GM04503 (cell line): ENCODE results near the gene CATSPERZ.
"Not testable (repeated sequence)": the region's sequence is repeated elsewhere in the genome, so short reads cannot be mapped to it uniquely, and the experiment has no call there.

ENCODE experiments used
- DNase-seq: peaks from one replicate; pipeline ENCODE4 v3.0.0-alpha.2; 2012; ENCODE audit warnings: low read depth

CATSPERZ gene

DNA sequence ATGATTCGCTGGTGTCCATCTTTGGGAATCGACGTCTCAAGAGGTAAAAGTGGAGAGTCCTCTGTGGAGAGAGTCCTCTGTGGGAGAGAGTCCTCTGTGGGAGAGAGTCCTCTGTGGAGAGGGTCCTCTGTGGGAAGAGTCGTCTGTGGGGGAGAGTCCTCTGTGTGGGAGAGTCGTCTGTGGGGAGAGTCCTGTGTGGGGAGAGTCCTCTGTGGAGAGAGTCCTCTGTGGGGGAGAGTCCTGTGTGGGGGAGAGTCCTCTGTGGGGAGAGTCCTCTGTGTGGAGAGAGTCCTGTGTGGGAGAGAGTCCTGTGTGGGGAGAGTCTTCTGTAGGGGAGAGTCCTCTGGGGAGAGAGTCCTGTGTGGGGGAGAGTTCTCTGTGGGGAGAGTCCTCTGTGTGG, 20.9 kb downstream of the CATSPERZ start:
- no peak for DNase-seq

DNA sequence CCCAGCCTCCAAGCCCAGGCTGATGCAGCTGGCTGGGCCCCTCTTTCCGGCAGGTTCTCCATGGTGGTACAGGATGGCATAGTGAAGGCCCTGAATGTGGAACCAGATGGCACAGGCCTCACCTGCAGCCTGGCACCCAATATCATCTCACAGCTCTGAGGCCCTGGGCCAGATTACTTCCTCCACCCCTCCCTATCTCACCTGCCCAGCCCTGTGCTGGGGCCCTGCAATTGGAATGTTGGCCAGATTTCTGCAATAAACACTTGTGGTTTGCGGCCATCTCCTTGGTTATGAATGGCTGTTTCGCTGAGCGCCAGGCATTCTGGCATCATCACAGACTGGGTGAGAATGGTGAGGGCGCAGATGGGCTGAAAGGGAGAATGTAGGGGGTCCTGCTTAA, 21.4 kb downstream of the CATSPERZ start:
- no peak for DNase-seq

DNA sequence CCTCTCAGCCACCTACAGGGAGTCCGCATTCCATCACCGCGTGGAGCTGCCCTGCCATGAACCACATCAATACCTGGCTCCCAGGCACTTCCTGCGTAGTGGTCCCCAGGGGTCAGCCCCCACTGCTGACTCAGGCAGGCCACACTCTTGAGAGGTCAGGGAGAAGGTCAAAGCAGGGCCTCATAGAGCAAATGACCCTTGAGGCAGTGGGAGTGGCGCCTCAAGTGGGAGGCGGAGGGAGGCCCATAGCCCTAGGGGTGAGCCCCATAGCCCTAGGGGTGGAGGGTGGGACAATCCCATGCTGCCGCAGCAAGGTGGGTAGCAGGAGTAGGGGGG, 22.7 kb downstream of the CATSPERZ start:
- no peak for DNase-seq

DNA sequence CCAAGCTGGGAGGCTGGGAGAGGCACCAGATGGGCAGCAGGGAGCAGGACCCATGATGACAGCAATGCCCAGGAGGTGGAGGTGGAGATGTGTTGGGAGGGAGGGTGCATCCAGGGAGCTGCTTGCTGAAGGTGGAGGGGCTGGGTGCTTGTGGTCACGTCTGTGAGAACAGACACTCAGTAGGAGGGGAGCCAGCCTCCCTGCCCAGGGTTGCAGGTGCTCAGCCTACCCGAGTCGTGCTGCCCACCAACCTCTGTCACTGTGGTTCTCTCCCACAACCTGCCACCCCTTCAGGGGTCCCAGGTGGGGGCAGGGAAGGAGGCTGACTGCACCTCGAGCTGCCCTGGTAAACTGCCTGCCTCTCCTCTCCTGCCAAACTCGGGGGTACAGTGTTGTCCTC, 23.2 kb downstream of the CATSPERZ start:
- DNase-seq = no peak

DNA sequence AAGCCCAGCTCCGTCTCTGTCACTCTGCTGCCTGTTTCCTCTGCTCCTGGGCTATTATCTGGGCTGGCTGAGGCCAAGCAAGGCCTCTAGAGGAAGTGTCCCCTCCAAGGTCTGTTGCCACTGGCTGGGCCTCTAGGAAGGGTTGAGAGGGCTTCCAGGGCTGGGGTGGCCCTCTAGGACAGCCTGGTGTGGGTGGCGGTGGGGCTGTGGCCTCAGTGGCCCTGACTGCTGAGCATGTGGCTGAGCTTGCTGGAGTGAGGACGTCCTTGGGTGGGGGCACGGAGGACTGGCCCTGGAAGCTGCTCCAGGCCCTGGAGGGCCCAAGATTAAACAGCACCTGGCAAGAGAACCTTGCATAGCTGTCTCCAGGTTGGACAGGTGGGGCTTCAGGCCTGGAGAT, 23.8 kb downstream of the CATSPERZ start:
- DNase-seq = not testable (repeated sequence)

DNA sequence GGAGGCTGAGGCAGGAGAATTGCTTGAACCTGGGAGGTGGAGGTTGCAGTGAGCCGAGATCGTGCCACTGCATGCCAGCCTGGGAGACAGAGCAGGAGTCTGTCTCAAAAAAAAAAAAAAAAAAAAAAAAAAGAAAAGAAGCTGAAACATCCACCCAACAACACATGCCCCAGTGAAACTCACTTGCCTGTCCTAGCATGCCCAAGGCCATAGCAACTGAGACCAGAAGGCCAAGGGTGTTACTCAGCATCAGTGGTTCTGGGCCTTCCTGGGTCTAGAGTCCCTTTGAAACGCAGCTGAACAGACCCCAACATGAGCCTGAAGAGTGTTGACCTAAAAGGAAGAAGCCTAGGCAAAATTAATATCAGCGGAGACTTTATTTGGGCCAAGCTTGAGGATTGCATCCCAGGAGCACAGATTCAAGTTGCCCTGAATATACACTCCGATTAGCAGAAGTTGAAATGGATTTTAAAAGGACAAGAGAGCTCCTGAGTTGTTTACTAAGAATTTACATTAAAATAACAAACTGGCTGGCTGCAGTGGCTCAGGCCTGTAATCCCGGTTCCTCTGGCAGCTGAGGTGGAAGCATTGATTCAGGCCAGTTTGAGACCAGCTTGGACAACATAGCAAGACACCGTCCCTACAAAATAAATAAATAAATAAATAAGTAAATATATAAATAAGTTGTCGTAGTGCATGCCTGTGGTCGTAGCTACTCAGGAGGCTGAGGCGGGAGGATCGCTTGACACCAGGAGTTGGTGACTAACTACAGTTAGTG, 24.7 kb downstream of the CATSPERZ start:
- no peak for DNase-seq

DNA sequence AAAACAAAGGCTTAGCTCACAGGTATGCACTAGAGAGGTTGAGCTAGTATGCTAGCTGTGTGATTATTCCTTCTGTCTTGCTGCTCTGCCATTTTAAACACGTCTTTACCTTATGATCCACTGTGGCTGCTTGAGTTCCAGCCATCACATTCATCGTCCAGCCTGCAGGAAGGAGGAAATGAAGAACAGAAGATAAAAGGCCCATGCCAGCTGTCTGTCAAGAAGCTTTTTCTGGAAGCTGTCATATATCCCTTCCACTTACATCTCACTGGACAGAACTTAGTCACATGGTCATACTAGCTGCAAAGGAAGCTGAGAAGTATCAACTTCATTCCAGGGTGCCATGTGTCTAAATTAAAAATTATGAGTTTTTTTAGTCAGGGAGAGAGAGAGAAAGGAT, 27.2 kb downstream of the CATSPERZ start:
- DNase-seq = no peak

DNA sequence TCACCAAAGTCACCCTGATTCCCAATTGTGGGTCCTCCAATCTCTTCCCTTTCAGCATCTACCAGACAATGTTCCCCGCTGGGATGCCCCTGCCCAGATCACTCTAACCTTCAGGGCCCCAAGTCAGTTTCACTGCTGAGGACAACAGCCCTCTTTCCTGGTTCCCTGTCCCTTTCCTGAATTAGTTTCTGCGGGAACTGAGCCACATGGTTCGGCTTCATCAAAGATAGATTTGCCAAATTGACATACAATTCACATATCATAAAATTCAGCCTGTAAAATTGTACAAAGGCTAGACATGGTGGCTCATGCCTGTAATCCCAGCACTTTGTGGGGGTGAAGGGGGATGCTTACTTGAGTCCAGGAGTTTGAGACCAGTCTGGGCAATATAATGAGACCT, 27.8 kb downstream of the CATSPERZ start:
- no peak for DNase-seq

DNA sequence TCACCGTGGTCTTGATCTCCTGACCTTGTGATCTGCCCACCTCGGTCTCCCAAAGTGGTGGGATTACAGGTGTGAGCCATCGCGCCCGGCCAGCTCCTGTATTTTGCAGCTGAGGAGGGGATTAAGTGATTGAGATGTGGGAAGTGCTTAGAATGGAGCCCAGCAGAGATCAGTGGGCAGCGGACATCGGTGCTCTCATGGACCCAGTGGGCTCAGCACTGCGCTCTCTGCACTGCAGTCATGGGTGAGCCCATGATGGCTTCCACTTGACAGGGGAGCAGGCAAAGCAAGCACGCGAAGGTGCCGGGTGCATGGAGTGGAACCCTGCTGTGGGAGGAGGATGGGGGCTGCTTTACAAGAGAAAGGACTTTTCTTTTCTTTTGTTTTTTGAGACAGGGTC, 30.7 kb downstream of the CATSPERZ start:
- DNase-seq = no peak

DNA sequence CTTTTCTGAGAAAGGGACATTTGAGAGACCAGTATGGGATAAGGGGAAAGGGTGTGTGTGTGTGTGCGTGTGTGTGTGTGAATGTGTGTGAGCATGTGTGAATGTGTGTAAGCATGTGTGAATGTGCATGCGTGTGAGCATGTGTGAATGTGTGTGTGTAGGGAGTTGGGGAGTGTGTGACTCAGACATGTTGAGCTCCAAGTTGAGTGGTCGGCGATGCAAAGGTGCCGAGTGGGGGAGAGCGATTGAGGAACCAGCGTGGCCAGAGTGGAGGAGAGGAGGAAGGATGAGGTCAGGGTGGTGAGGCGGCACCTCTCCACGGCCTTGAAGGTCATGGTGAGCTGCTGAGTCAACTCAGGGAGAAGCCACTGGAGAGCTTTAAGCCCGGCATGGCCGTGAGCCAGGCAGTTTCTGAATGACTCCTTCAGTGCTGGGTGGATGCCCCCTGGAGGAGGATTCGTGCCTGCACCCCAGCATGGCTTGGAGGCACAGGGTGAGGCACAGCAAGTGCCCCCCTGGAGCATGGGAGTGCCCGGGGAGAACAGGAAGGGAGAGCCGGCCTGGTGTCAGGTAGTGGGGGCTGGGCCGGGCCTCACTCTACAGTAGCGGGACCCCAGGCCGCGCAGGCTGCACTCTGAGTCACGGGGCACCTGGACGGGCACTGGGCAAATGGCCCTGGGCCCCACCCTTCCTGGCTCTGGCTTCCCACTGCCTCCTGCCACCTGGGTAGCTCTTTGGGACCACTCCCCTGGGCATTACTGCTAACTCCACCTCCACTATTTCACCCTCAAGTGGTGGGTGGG, 31.6 kb downstream of the CATSPERZ start:
- peak; percentile 79 for DNase-seq

DNA sequence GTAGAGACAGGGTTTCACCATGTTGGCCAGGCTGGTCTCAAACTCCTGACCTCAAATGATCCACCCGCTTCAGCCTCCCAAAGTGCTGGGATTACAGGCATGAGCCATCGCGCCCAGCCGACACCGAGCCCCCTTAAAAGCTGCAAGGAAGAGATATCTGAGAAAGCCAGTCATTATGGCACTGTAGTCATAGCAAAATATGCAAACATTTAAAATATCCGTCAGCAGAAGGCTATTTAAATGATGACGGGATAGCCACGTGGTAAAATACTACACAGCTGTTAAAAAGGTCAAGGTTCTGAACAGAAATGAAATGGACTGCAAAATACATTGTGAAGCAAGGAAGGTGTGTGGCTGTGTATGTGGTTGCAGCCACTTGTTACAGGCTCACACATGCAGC, 33.4 kb downstream of the CATSPERZ start:
- DNase-seq = no peak

DNA sequence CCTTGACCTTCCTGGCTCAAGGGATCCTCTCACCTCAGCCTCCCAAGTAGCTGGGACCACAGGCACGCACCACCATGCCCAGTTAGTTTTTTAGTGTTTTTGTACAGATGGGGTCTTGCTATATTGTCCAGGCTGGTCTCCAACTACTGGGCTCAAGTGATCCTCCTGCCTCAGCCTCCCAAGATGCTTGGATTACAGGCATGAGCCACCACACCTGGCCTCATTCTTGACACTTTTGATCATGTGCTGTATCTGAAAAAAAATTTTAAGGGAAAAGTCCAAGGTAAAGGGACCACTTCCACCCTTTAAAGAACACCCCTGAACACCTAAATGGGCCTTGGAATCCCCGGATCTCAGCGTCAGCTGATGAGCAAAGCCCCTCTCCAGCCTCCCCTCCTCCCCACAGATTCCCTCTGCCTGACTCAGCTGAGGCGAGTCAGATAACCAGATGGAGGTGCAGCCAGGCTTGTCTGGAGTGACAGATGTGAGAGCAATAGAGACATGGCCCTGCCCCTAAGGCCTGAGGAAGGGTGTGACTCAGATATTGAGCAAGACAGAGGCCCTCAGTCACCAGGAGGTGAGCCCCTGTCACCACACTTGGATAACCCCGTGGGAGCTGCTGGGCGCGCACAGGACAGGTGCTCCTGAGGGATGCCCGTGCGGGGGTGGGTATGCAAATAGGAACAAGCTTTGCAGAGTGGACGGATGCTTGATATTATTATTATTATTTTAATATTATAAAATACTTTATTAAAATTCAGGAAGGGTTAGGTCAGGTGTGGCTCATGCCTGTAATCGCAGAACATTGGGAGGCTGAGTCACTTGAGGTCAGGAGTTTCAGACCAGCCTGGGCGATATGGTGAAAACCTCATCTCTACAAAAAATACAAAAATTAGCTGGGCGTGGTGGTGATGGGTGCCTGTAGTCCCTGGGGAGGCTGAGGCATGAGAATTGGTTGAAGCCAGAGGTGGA, 34.9 kb downstream of the CATSPERZ start:
- DNase-seq = peak; percentile 84

DNA sequence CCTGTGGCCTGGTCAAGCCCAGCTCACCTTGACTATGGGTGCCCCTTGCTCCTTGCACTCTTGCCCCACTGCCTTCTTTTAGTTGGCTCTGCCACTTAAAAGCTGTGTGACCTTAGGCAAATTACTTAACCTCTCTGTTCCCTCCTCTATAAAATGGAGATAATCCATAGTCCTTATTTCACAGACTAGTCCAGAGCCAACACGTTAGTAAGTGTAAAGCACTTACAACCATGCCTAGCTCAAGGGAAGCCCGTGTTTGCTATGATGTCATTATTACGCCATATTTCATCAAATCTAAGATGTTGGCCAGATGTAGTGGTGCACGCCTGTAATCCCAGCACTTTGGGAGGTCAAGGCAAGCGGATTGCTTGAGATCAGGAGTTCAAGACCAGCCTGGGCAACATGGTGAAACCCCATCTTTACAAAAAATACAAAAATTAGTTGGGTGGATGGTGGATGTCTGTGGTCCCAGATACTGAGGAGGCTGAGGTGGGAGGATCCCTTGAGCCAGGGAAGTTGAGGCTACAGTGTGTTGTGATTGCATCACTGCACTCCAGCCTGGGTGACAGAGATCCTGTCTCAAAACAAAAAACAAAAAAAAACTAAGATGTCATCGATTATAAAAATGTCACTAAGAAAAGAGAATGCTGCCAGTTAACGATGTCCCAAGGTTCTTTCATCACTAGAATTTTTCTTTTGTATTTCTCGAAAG, 37.5 kb downstream of the CATSPERZ start:
- DNase-seq = no peak

DNA sequence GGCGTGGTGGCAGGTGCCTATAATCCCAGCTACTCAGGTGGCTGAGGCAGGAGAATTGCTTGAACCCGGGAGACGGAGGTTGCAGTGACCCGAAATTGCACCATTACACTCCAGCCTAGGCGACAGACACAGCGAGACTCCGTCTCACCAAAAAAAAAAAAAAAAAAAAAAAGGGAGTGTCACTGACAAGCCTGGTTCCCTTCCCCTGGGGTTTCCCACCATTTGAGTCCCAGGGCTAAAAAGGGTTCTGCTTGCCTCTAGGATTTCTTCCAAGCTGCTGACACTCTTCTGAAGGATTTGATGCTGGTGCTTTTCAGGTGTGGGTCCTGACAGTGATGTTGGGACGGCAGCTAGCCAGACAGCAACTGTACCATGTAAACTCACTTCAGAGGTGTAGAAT, 38.6 kb downstream of the CATSPERZ start:
- no peak for DNase-seq

DNA sequence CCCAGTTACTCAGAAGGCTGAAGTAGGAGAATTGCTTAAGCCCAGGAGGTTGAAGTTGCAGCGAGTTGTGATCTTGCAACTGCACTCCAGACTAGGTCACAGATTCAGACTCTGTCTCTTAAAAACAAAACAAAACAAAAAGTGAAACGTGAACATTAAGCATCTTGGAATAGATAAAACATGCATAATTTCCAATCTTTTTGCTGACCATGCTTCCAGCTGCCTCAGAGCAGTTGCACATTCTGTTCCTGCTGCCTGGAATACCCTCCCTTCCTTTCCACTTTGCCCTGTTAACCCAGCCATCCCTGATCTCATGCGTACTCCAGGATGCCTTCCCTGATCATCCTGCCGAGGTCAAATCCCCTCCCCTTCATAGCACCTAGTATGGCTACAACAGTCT, 39.1 kb downstream of the CATSPERZ start:
- no peak for DNase-seq

DNA sequence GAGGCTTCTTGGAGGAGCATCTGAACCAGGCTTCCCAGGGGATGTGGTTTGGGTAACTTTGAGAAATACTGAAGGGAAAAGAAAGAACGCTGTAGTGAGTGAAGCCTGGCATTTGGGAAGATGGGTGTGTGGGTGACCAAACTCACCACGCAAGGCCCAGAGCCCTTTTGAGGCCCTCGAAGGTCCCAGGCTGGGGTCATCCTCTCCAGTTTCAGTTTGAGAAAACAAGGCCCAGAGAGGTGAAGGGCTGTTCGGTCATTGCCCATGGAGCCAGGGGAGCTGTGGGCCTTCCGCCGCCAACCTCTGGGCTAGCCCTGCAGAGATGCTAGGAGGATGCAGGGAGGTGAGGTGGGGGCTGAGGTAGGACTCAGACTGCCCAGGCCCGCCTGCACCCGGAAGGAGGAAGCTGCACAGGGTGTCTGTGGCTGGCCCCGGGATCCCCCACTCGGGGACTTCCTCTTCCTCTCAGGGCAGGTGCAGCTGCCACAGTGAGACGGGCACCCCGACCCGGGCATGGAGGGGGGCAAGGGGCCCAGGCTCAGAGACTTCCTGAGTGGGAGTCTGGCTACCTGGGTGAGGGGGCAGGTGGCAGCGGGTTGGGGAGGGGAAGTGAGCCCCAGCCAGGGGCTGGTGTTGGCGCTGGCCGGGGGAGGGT, 39.7 kb downstream of the CATSPERZ start, which contains the start of gene CCDC88B:
CCDC88B (plus strand) TSS at position 451 of the 655 bp plus-strand sequence; CDS start at position 514, 63 bp downstream.
- DNase-seq = no peak

DNA sequence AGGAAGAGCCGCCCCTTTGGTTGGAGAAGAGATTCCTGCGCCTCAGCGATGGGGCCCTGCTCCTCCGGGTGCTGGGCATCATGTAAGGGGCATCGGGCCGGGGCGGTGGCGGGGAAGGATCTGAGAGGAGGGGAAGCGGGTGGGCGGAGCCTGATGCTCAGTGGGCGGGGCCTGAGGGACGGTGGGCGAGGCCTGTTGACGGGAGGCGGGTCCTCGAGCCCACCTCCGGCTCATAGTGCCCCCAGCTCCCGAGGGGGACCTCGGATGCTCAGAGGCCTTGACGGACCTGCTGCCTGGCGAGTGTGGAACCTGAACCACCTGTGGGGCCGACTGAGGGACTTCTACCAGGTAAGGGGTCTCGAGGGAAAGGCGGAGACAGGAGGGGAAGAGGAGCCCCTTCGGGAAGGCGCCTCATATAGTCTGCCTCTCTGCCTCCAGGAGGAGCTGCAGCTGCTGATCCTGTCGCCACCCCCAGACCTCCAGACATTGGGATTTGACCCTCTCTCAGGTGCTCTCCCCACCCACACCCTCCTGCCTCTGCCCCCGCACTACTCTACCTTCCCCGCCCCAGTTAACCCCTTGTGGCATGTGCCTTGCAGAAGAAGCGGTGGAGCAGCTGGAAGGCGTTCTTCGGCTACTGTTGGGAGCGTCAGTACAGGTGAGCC, 40.6 kb downstream of the CATSPERZ start:
- DNase-seq = no peak

DNA sequence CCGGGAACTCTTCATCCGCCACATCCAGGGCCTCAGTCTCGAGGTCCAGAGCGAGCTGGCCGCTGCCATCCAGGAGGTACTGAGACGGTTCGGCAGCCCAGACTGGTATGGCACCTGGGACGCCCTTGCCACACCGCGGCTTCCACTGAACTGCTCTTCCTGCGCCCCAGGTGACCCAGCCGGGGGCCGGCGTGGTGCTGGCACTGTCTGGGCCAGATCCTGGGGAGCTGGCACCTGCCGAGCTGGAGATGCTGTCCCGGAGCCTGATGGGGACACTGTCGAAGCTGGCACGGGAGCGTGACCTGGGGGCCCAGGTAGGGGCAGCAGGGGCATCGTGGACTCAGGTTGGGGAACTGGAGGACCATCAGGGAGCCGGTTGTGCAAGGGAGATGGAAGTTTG, 41.3 kb downstream of the CATSPERZ start:
- DNase-seq = no peak

DNA sequence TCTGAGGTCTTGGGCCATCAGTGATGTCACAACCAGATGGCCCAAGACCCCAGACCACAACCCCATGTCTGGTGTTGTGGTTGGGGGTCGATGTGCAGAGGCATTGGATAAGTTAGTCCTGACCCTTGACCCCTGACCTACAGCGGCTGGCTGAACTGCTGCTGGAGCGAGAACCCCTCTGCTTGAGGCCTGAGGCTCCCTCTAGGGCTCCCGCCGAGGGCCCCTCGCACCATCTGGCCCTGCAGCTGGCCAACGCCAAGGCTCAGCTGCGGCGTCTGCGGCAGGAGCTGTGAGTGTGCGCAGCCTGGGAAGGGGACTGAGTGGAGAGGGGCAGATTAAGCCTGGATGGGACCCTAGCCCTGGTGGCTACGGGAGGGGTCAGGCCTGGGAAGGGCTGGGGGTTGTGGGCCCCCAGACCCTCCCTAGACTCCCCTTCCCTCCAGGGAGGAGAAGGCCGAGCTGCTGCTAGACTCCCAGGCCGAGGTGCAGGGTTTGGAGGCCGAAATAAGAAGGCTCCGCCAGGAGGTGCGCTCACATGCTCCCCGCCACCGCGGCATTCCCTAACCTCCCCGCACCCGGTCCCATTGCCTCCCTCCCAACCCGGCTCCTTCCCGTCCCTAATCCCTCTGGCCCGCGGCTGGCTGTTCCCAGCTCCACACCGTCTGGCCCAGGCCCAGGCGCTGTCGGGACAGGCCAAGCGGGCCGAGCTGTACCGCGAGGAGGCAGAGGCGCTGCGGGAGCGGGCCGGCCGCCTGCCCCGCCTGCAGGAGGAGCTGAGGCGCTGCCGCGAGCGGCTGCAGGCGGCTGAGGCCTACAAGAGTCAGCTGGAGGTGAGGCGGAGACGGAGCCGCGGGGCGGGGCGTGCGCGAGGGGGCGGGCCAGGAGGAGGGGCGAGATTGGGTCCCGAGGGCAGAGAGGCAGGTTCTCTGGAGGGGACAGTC, 42.0 kb downstream of the CATSPERZ start:
- peak; percentile 39 for DNase-seq
